ENCODE data around the gene PLCB4. TPM values are rescaled to one million over a fixed set of nuclear protein-coding genes. Genes with fewer than 3 reads are reported as not detected.

Gene PLCB4
- total RNA-seq, 2 experiments from 2014 or later, result not detected

GRCh38 chr20:9142809-9143208 is 73.9 kb downstream of the PLCB4 start:
- no peaks in the 10 kb centered on the region for H4K20me1 ChIP-seq (ENCODE audit: insufficient read depth, low read length)
- intact Hi-C loops (cut with micrococcal nuclease; ENCODE audit: unreplicated experiment), result no loop called here
- H3K4me1 ChIP-seq (ENCODE audit: insufficient read depth, low read length, poor library complexity, severe bottlenecking), result no peaks in the 10 kb centered on the region
- DNase-seq (ENCODE audit: low spot score), result no peak
- no peaks in the 10 kb centered on the region for H3K79me2 ChIP-seq (ENCODE audit: insufficient read depth, low read depth, low read length)
- no peaks in the 10 kb centered on the region for H3K9me3 ChIP-seq (ENCODE audit: low read length)
- H3K4me2 ChIP-seq (ENCODE audit: low read length), result no peak overlapping the region
- no peak overlapping the region for H2AFZ ChIP-seq (ENCODE audit: low read length)
- CTCF ChIA-PET (ENCODE audit: unreplicated experiment), result no interaction called here
- POLR2A ChIA-PET, result interaction anchor here (0.6 kb wide), 2 partner anchors 398 to 1415 kb away, joined by 5 to 6 read pairs; no protein-coding TSS in a partner anchor
- TF ChIP-seq EZH2phosphoT487 (IDR thresholded peaks at IDR 0.05; ENCODE audit: borderline replicate concordance, low read depth, low read length), result no peak
- TF ChIP-seq CTCF (conservative IDR thresholded peaks at IDR 0.05; ENCODE audit: low read length), result no peak
- no peaks in the 10 kb centered on the region for H3K36me3 ChIP-seq (ENCODE audit: insufficient read depth, low read length)
- H3K4me3 ChIP-seq (ENCODE audit: low read depth, low read length, poor library complexity, severe bottlenecking), result no peak overlapping the region
- H3K9me2 ChIP-seq (ENCODE audit: insufficient read depth, low read length), result no peaks in the 10 kb centered on the region
- no peak overlapping the region for H3K27ac ChIP-seq (ENCODE audit: low read depth, low read length, poor library complexity, severe bottlenecking)
- no TSS peak for BruUV-seq (replicated peaks)

GRCh38 chr20:9143926-9144325 is 75.0 kb downstream of the PLCB4 start:
- CTCF ChIA-PET (ENCODE audit: unreplicated experiment), result no interaction called here
- TF ChIP-seq EZH2phosphoT487 (IDR thresholded peaks at IDR 0.05; ENCODE audit: borderline replicate concordance, low read depth, low read length) (no peak), CTCF (conservative IDR thresholded peaks at IDR 0.05; ENCODE audit: low read length) (no peak)

GRCh38 chr20:9144643-9145042 is 75.8 kb downstream of the PLCB4 start:
- H3K79me2 ChIP-seq (ENCODE audit: insufficient read depth, low read depth, low read length), result no peaks in the 10 kb centered on the region
- no peaks in the 10 kb centered on the region for H4K20me1 ChIP-seq (ENCODE audit: insufficient read depth, low read length)
- CTCF ChIA-PET (ENCODE audit: unreplicated experiment), result no interaction called here
- H2AFZ ChIP-seq (ENCODE audit: low read length), result no peak overlapping the region
- no peak overlapping the region for H3K27ac ChIP-seq (ENCODE audit: low read depth, low read length, poor library complexity, severe bottlenecking)
- intact Hi-C loops (cut with micrococcal nuclease; ENCODE audit: unreplicated experiment), result no loop called here
- no TSS peak for BruUV-seq (replicated peaks)
- TF ChIP-seq CTCF (conservative IDR thresholded peaks at IDR 0.05; ENCODE audit: low read length) (no peak), EZH2phosphoT487 (IDR thresholded peaks at IDR 0.05; ENCODE audit: borderline replicate concordance, low read depth, low read length) (no peak)
- no peaks in the 10 kb centered on the region for H3K9me2 ChIP-seq (ENCODE audit: insufficient read depth, low read length)
- no peaks in the 10 kb centered on the region for H3K36me3 ChIP-seq (ENCODE audit: insufficient read depth, low read length)
- no peak for DNase-seq (ENCODE audit: low spot score)
- no peaks in the 10 kb centered on the region for H3K9me3 ChIP-seq (ENCODE audit: low read length)
- no peak overlapping the region for H3K4me2 ChIP-seq (ENCODE audit: low read length)
- POLR2A ChIA-PET, result no interaction called here
- no peak overlapping the region for H3K4me3 ChIP-seq (ENCODE audit: low read depth, low read length, poor library complexity, severe bottlenecking)
- no peaks in the 10 kb centered on the region for H3K4me1 ChIP-seq (ENCODE audit: insufficient read depth, low read length, poor library complexity, severe bottlenecking)

More at GRCh38 chr20:9143926-9144325, 75.0 kb downstream of the PLCB4 start:
- Histone ChIP-seq H3K9me2 (ENCODE audit: insufficient read depth, low read length) (no peaks in the 10 kb centered on the region), H3K27ac (ENCODE audit: low read depth, low read length, poor library complexity, severe bottlenecking) (no peak overlapping the region), H3K36me3 (ENCODE audit: insufficient read depth, low read length) (no peaks in the 10 kb centered on the region), H3K4me1 (ENCODE audit: insufficient read depth, low read length, poor library complexity, severe bottlenecking) (no peaks in the 10 kb centered on the region), H3K4me2 (ENCODE audit: low read length) (no peak overlapping the region), H3K9me3 (ENCODE audit: low read length) (no peaks in the 10 kb centered on the region), H3K79me2 (ENCODE audit: insufficient read depth, low read depth, low read length) (no peaks in the 10 kb centered on the region), H3K4me3 (ENCODE audit: low read depth, low read length, poor library complexity, severe bottlenecking) (no peak overlapping the region), H4K20me1 (ENCODE audit: insufficient read depth, low read length) (no peaks in the 10 kb centered on the region), H2AFZ (ENCODE audit: low read length) (no peak overlapping the region)
- no TSS peak for BruUV-seq (replicated peaks)
- DNase-seq (ENCODE audit: low spot score), result no peak
- intact Hi-C loops (cut with micrococcal nuclease; ENCODE audit: unreplicated experiment), result no loop called here
- POLR2A ChIA-PET, result no interaction called here

All from OCI-LY7 (cell line).